ENCODE results near the gene DGKG. TPM values are rescaled to one million over a fixed set of nuclear protein-coding genes. Genes with fewer than 3 reads are reported as not detected.

The DGKG gene
- total and polyA plus RNA-seq, 10 of the 15 experiments (the other 5 are each of a cell fraction or from before 2014, with no cell fraction given): 0.39 to 6.2 (median 4.7) TPM

GRCh38 chr3:186216900-186217819, 144.9 kb downstream of the DGKG start (continued):
- TF ChIP-seq RELB (IDR thresholded peaks at IDR 0.05; ENCODE audit: low read depth): no peak
- no peak for TF ChIP-seq IRF3 (IDR thresholded peaks at IDR 0.05)
- no peak for TF ChIP-seq SUZ12 (IDR thresholded peaks at IDR 0.05; ENCODE audit: unreplicated experiment)
- TF ChIP-seq JUNB (IDR thresholded peaks at IDR 0.05): no peak
- no peak for TF ChIP-seq ELK1 (IDR thresholded peaks at IDR 0.05; ENCODE audit: low read depth, low read length)
- TF ChIP-seq CHD4 (IDR thresholded peaks at IDR 0.05): no peak
- no peak for TF ChIP-seq NR2C2 (IDR thresholded peaks at IDR 0.05; ENCODE audit: borderline replicate concordance, control insufficient read depth, insufficient read length, low read depth)
